Choroid plexus epithelial cell (primary cell): ENCODE data around the gene GRHPR.

Experiments used
- DNase-seq: peaks from one replicate; pipeline ENCODE4 v3.0.0-alpha.2; 2010; ENCODE audit warnings: low read depth
- H3K4me3 ChIP-seq: 2 replicates; pipeline ENCODE4 v1.5.1; 2011; ENCODE audit warnings: low read depth, mild to moderate bottlenecking, control low read depth, low read length, moderate library complexity
- CTCF ChIP-seq: conservative IDR thresholded peaks from 2 replicates; pipeline ENCODE4 v1.5.1; 2011; ENCODE audit warnings: low read depth, mild to moderate bottlenecking, control low read depth, inconsistent platforms, low read length, moderate library complexity

GRHPR gene

GRCh38 chr9:37446401-37446800, 23.9 kb downstream of the GRHPR start:
- no peak for TF ChIP-seq CTCF
- no peak overlapping the region for H3K4me3 ChIP-seq
- DNase-seq = no peak

- H3K4me3 ChIP-seq = no peak overlapping the region
- no peak for DNase-seq
- no peak for TF ChIP-seq CTCF
Measured at GRCh38 chr9:37447111-37447510, 24.6 kb downstream of the GRHPR start.

GRCh38 chr9:37449862-37450632, 27.6 kb downstream of the GRHPR start:
- no peak for TF ChIP-seq CTCF

GRCh38 chr9:37451628-37452027, 29.1 kb downstream of the GRHPR start:
- H3K4me3 ChIP-seq = no peak overlapping the region
- TF ChIP-seq CTCF = no peak
- no peak for DNase-seq

More at GRCh38 chr9:37449862-37450632, 27.6 kb downstream of the GRHPR start:
- DNase-seq = no peak
- H3K4me3 ChIP-seq = no peak overlapping the region

- DNase-seq = no peak
- no peak overlapping the region for H3K4me3 ChIP-seq
- no peak for TF ChIP-seq CTCF
Measured at GRCh38 chr9:37452611-37453010, 30.1 kb downstream of the GRHPR start.

GRCh38 chr9:37453827-37454226, 31.3 kb downstream of the GRHPR start:
- no peak for TF ChIP-seq CTCF
- DNase-seq = no peak
- no peak overlapping the region for H3K4me3 ChIP-seq

GRCh38 chr9:37454238-37454637, 31.7 kb downstream of the GRHPR start:
- no peak overlapping the region for H3K4me3 ChIP-seq
- TF ChIP-seq CTCF = no peak
- DNase-seq = no peak
